Endothelial cell of umbilical vein (primary cell): ENCODE measurements around the gene TPM1.

Source experiments
- EZH2 ChIP-seq: IDR thresholded peaks from 2 replicates; pipeline ENCODE4 v1.6.1; 2012; ENCODE audit warnings: borderline replicate concordance, low read depth, mild to moderate bottlenecking, moderate library complexity, low read length, inconsistent platforms; ENCODE audit not compliant: severe bottlenecking
- TF ChIP-seq, protein P1 (sequence below), 2 donors: IDR thresholded peaks; 1 replicate in 1 of 2; 2 replicates in 1 of 2; pipeline ENCODE4 v1.5.1; 2011; ENCODE audit warnings: low read length in 2 of 2, mild to moderate bottlenecking in 2 of 2, moderate library complexity in 2 of 2, control low read depth in 1 of 2, inconsistent platforms in 1 of 2, low read depth in 1 of 2; ENCODE audit not compliant: insufficient read depth in 1 of 2; ENCODE audit errors: extremely low read depth in 1 of 2

DNA sequence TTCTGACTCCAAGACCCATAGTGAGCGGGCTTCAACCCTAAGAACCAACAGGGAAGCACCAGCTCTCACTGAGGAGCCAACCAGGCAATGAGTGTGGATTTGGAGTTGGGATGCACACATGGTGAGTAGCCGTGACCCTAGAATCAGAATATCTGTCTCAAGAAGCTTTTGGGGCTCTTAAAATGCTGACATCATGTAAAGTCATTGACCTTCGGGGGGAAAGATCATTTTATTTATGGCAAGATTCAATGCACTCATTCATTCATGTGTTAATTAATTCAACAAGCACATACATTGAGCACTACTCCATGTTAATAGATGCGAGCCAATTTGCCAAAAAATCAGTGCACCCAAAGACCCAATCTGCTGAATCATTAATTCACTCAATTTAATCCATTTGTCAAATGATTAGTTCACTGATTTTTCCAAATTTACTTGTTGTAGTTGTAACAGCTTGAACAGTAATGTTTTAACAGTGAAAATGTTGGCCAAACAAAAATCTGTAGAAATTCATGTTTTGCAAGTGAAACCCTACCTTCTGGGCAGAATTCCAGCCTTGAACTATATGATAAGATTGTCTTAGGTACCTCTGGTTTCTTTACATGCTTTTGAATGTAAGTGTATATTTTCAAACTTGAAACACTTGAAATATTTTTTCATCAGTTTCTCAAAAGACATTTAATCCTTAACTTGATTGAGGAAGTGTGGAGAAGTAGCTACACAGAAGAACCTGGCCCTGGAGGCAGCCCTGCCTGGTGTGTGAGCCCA is 49.3 kb downstream of the TPM1 start:
- TF ChIP-seq, protein P1, sequence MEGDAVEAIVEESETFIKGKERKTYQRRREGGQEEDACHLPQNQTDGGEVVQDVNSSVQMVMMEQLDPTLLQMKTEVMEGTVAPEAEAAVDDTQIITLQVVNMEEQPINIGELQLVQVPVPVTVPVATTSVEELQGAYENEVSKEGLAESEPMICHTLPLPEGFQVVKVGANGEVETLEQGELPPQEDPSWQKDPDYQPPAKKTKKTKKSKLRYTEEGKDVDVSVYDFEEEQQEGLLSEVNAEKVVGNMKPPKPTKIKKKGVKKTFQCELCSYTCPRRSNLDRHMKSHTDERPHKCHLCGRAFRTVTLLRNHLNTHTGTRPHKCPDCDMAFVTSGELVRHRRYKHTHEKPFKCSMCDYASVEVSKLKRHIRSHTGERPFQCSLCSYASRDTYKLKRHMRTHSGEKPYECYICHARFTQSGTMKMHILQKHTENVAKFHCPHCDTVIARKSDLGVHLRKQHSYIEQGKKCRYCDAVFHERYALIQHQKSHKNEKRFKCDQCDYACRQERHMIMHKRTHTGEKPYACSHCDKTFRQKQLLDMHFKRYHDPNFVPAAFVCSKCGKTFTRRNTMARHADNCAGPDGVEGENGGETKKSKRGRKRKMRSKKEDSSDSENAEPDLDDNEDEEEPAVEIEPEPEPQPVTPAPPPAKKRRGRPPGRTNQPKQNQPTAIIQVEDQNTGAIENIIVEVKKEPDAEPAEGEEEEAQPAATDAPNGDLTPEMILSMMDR (IDR thresholded peaks at IDR 0.05; ENCODE audit: extremely low read depth in 1 of 2, insufficient read depth in 1 of 2, low read depth in 1 of 2, low read length in 2 of 2): no peak
- no peak for TF ChIP-seq EZH2
